Measurements from ENCODE around the gene EIF2AK3. TPM values are rescaled to one million over a fixed set of nuclear protein-coding genes. Genes with fewer than 3 reads are reported as not detected.

Gene EIF2AK3
- total and polyA plus RNA-seq, 2 of the 13 experiments (the other 11 are each of a cell fraction or from before 2014, with no cell fraction given), result 10.3 to 30.6 TPM

GRCh38 chr2:88561646-88562388 lies 65.4 kb downstream of the EIF2AK3 start:
- no peak overlapping the region for H3K9ac ChIP-seq (ENCODE audit: insufficient read depth, low read depth, low read length)
- no peaks in the 10 kb centered on the region for H3K79me2 ChIP-seq (ENCODE audit: insufficient read depth, low read length)
- DNase-seq (ENCODE audit: low spot score) (no peak), FAIRE-seq (no peak), ATAC-seq (no peak)
- H3K9me3 ChIP-seq (ENCODE audit: low read length), result no peaks in the 10 kb centered on the region
- H3K4me1 ChIP-seq (ENCODE audit: insufficient read depth, low read length), result no peaks in the 10 kb centered on the region
- no peak overlapping the region for H3K4me2 ChIP-seq (ENCODE audit: low read depth, low read length)
- intact Hi-C loops (cut with micrococcal nuclease; ENCODE audit: unreplicated experiment), result no loop called here
- BruUV-seq (replicated peaks), result no TSS peak
- WGBS (ENCODE audit: low lambda C conversion rate), result 98% methylated on average over 3 of the region's 3 CpGs
- H3K27me3 ChIP-seq (ENCODE audit: control insufficient read depth in 1 of 2, insufficient read depth in 2 of 2, low read length in 2 of 2), result no peaks in the 10 kb centered on the region
- POLR2A ChIA-PET, result no interaction called here
- no peak for TF ChIP-seq ZBTB46 (CRISPR knock-in tag; IDR thresholded peaks at IDR 0.05; ENCODE audit: borderline replicate concordance)
- no peak for TF ChIP-seq ZNF713 (CRISPR knock-in tag; IDR thresholded peaks at IDR 0.05)
- TF ChIP-seq MTF1 (CRISPR knock-in tag; IDR thresholded peaks at IDR 0.05), result no peak
- no peak for TF ChIP-seq ZNF496 (CRISPR knock-in tag; IDR thresholded peaks at IDR 0.05; ENCODE audit: insufficient replicate concordance)
- TF ChIP-seq SYNCRIP (IDR thresholded peaks at IDR 0.05; ENCODE audit: insufficient read depth, low read depth, low read length), result no peak
- no peak for TF ChIP-seq SOX6 (IDR thresholded peaks at IDR 0.05)
- no peak for TF ChIP-seq SOX6 (CRISPR knock-in tag; IDR thresholded peaks at IDR 0.05)
- no peak for TF ChIP-seq ZNF20 (CRISPR knock-in tag; IDR thresholded peaks at IDR 0.05)
- no peak overlapping the region for H3K4me3 ChIP-seq (replicated peaks in 1 of 3; ENCODE audit: insufficient read depth in 1 of 3, low read depth in 2 of 3, low read length in 3 of 3)
- no peaks in the 10 kb centered on the region for H4K20me1 ChIP-seq (ENCODE audit: insufficient read depth, low read length)
- in situ Hi-C loops (cut with HindIII; ENCODE audit: extremely low pct_ligation_motif_present, low pct_unique_long_range_greater_than_20kb), result no loop called here
- H3K36me3 ChIP-seq (replicated peaks in 1 of 2; ENCODE audit: control insufficient read depth in 1 of 2, insufficient read depth in 2 of 2, low read length in 2 of 2), result peaks cover 14 to 60% of the 10 kb centered on the region in 2 experiments
- H2AFZ ChIP-seq (ENCODE audit: low read length), result no peak overlapping the region
- CTCF ChIA-PET (ENCODE audit: low intra/inter-chr PET ratio, low total read pairs), result no interaction called here
- H3K27ac ChIP-seq (ENCODE audit: extremely low read length, insufficient read depth, low read length), result no peak overlapping the region
